ENCODE measurements around the gene CABP4. TPM values are rescaled to one million over a fixed set of nuclear protein-coding genes. Genes with fewer than 3 reads are reported as not detected.
A peak's percentile ranks its signal among the peaks of the same experiment; 100 is the strongest.

Gene CABP4
- total and polyA plus RNA-seq, 10 of the 15 experiments (the other 5 are each of a cell fraction or from before 2014, with no cell fraction given): 0.04 to 0.41 (median 0.14) TPM; not detected in 2

DNA sequence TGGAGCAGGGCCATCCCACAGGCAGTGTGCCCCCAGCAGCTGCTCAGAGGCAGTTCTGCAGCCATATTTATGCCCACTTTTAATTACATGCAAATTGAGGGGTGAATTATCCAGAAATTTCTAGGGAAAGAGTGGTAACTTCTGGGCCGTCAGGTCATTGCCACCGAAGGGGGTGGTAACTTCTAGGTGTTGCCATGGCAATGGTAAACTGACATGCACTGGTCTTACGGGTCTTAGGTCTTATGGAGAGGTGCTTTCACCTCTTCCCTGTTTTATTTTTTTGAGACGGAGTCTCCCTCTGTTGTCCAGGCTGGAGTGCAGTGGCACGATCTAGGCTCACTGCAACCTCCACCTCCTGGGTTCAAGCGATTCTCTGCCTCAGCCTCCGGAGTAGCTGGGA, 17.7 kb downstream of the CABP4 start:
- no peak overlapping the region for H3K4me2 ChIP-seq (ENCODE audit: control insufficient read depth, insufficient read depth)
- H3K9ac ChIP-seq (ENCODE audit: control insufficient read depth, insufficient read depth, low read length): no peak overlapping the region
- no peak for ATAC-seq
- H3K9me3 ChIP-seq (replicated peaks; ENCODE audit: control insufficient read depth, insufficient read depth, low read length): no peaks in the 10 kb centered on the region; the same call in 2 of the 3 replicates
- FAIRE-seq: no peak
- in situ Hi-C loops (cut with MboI) (no loop called here), intact Hi-C loops (cut with micrococcal nuclease; ENCODE audit: unreplicated experiment) (no loop called here)
- ChIA-PET SMC1A (ENCODE audit: uncharacterized antibody, unreplicated experiment) (interaction anchor here (1.0 kb wide), 1 partner anchor 128 kb away, joined by 3 read pairs; no protein-coding TSS in a partner anchor), RAD21 (ENCODE audit: unreplicated experiment) (no interaction called here), CTCF (interaction anchor here (1.1 kb wide), 1 partner anchor 70 kb away, joined by 3 read pairs; no protein-coding TSS in a partner anchor), POLR2A (interaction anchor here (6.4 kb wide), 1 partner anchor 70 kb away, joined by 72 read pairs; the partner anchor contains the start of genes PPP1CA and TBC1D10C)
- peaks cover 7% of the 10 kb centered on the region for H3K79me2 ChIP-seq (ENCODE audit: control insufficient read depth, insufficient read depth, low read length)
- no peak overlapping the region for H3K27ac ChIP-seq (ENCODE audit: control insufficient read depth, insufficient read depth)
- no peaks in the 10 kb centered on the region for H3K36me3 ChIP-seq (ENCODE audit: control insufficient read depth in 2 of 2, insufficient read depth in 2 of 2, low read length in 1 of 2)
- no peak overlapping the region for H3K4me3 ChIP-seq
- BruUV-seq (replicated peaks): no TSS peak
- no peaks in the 10 kb centered on the region for H4K20me1 ChIP-seq (ENCODE audit: control insufficient read depth, insufficient read depth)
- H3K27me3 ChIP-seq (replicated peaks in 1 of 2; ENCODE audit: control insufficient read depth in 2 of 2, insufficient read depth in 2 of 2, low read length in 1 of 2): no peaks in the 10 kb centered on the region
- no peak for DNase-seq (ENCODE audit: low read depth, low spot score)
- H2AFZ ChIP-seq (ENCODE audit: control insufficient read depth, low read depth, low read length): no peak overlapping the region
- TF ChIP-seq PKNOX1 (IDR thresholded peaks at IDR 0.05) (peak; percentile 56), STAT1 (conservative IDR thresholded peaks at IDR 0.05) (no peak)
- TF ChIP-seq, protein P1, sequence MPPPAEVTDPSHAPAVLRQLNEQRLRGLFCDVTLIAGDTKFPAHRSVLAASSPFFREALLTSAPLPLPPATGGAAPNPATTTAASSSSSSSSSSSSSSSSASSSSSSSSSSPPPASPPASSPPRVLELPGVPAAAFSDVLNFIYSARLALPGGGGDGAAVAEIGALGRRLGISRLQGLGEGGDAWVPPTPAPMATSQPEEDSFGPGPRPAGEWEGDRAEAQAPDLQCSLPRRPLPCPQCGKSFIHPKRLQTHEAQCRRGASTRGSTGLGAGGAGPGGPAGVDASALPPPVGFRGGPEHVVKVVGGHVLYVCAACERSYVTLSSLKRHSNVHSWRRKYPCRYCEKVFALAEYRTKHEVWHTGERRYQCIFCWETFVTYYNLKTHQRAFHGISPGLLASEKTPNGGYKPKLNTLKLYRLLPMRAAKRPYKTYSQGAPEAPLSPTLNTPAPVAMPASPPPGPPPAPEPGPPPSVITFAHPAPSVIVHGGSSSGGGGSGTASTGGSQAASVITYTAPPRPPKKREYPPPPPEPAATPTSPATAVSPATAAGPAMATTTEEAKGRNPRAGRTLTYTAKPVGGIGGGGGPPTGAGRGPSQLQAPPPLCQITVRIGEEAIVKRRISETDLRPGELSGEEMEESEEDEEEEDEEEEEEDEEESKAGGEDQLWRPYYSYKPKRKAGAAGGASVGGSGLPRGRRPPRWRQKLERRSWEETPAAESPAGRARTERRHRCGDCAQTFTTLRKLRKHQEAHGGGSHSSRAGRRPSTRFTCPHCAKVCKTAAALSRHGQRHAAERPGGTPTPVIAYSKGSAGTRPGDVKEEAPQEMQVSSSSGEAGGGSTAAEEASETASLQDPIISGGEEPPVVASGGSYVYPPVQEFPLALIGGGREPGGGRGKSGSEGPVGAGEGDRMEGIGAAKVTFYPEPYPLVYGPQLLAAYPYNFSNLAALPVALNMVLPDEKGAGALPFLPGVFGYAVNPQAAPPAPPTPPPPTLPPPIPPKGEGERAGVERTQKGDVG (CRISPR knock-in tag; IDR thresholded peaks at IDR 0.05): no peak
- H3K4me1 ChIP-seq (ENCODE audit: control insufficient read depth, insufficient read depth, low read length): peaks cover 16% of the 10 kb centered on the region
- 59% methylated on average over 7 of the region's 7 CpGs for WGBS (ENCODE audit: insufficient coverage, insufficient replicate concordance, low lambda C conversion rate, missing lambda C conversion rate)

All from GM12878 (cell line).